Stimulated activated CD4-positive, alpha-beta T cell treated with anti-CD3 and anti-CD28 coated beads, Interleukin-1b, Interleukin-23, amount 100 ng/mL, for 4 hours (primary cell): ENCODE measurements around the gene COL11A1.
"Not testable (repeated sequence)": the region's sequence is repeated elsewhere in the genome, so short reads cannot be mapped to it uniquely, and the experiment has no call there.

Source experiments
- DNase-seq, 2 donors: peaks; one replicate each; pipeline ENCODE4 v3.0.0-alpha.2; 2020; ENCODE audit warnings: low read depth in 2 of 2

The COL11A1 gene

GRCh38 chr1:102836991-102837390 is 271.3 kb downstream of the COL11A1 start:
- no peak for DNase-seq

GRCh38 chr1:102834688-102835320 is 273.5 kb downstream of the COL11A1 start:
- DNase-seq, result no peak

DNA sequence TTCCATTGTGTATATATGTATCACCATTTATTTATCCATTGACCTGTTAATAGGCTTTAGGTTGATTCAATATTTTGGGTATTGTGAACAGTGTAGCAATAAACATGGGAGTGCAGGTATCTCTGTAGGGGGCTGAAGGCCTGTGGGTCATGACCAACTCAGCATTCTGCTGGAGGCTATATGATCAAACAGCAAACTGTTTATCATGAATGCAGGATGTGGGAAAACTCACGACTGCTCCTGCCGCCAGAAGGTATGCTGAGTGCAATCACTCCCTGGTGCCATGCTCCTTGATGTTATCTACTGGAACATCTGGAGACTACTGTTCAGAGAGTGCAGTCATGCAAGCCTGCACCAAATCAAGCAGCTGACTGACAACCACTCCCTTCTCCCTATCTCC is 275.2 kb downstream of the COL11A1 start:
- DNase-seq, result no peak

GRCh38 chr1:102826706-102827105 is 281.6 kb downstream of the COL11A1 start:
- not testable (repeated sequence) for DNase-seq
